IPS DF 4.7 (cell line): ENCODE measurements around the gene PLCB3.

Source experiments
- DNase-seq: peaks from one replicate; pipeline ENCODE4 v3.0.0-alpha.2; 2013; ENCODE audit warnings: low spot score; ENCODE audit errors: extremely low read depth

PLCB3 gene

DNA sequence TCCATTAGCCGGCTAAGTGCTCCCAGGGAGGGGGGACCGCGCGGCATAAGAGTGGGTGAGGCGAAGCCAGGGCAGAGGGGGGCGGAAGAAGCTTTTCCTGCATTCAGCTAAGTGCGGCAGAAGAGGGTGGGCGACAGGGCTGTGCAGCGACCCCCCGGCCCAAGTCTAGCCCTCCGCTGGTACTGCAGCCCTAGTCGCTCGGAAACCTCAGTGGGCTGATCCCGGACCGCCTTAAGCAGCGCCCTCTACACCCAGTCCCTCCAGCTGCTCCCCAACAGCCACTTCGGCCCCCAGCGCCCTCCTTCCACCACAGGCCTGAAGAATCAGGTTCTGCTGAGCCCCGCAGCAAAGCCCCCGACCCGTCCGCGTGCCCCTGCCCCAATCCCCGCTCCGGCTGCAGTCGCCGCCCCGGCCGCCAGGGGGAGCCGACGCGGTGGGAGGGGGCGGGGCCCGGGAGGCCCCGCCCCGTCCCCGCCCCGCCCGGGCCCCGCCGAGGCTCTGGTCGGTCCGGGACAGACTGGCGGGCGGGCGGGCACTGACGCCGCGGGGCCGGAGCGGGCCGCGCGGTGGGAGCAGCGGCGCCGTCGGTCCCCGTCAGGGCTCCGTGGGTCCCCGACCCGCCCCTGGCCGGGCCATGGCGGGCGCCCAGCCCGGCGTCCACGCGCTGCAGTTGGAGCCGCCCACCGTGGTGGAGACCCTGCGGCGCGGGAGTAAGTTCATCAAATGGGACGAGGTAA lies at the start of gene PLCB3:
TSS of gene PLCB3 (plus strand) at position 515 of the 737 bp plus-strand sequence. CDS start at position 635, 120 bp downstream.
- no peak for DNase-seq

DNA sequence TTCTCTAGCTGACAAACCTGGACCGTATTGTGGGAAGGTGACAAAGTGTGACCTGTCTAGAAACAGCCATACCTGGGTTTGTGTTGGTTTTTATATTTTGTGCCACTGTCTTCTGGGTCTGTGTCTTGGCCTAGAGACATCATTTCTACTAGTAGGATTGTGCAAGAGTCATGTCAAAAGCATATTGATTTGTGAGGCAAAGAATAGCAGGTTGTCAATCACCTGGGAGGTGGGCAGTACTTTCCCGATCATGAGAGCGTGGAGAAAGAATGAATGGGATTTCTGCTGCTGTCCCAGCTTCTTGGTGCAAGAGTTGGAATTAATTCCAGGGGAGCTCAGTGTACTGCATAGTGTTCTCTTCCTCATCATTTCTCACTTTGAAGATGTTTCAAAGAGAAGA lies 49.8 kb upstream of the PLCB3 start:
- no peak for DNase-seq

DNA sequence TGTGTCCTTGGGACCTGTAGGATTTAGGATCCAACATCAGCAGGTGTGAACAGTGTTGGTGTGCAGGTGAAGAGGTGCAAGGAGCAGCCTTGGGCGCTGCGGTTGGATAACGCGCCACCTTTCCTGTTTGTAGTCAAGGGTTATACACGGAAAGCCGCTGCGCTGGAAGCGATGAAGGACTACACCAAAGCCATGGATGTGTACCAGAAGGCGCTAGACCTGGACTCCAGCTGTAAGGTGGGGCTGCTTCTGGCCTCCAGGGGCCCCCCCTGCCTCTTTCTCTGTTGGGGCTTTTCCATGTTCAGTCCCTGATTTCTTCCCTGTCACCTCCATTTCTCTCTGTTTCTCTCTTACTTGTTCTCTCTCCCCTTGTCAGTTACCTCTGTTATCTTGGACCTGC lies 48.3 kb upstream of the PLCB3 start:
- no peak for DNase-seq

DNA sequence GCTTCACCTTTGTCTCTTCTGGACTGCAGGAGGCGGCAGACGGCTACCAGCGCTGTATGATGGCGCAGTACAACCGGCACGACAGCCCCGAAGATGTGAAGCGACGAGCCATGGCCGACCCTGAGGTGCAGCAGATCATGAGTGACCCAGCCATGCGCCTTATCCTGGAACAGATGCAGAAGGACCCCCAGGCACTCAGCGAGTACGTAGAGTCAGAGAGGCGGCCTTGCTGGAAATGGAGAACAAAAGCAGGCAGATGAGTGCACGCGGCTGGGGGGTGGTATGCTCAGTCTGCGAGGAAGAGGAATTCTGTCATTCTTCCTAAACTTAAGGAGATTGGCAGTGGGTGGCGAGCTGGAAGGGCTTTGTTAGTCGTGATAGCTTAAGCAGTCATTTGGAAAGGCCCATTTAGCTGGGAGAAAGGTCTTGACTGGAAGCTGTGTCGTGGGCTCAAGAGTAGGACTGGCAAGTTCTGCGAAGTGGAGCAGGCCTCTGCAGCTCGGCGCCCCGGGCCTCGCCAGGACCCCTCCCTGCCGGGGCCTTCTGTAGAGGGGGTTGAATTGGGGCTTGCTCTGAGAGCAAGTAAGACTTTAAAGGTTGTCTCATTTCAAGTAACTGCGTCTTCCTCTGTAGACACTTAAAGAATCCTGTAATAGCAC lies 47.8 kb upstream of the PLCB3 start:
- no peak for DNase-seq

DNA sequence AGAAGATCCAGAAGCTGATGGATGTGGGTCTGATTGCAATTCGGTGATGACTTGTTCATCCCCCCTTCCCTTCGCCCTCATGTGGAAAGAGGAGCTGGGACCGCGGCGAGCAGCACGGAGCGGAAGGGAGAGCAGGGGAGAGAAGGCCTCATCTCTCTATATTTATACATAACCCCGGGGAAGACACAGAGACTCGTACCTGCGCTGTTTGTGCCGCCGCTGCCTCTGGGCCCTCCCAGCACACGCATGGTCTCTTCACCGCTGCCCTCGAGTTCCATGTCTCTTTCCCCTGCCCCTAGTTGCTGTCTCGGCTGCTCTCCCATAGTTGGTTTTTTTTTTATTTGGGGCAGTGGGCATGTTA lies 47.3 kb upstream of the PLCB3 start:
- DNase-seq = no peak

DNA sequence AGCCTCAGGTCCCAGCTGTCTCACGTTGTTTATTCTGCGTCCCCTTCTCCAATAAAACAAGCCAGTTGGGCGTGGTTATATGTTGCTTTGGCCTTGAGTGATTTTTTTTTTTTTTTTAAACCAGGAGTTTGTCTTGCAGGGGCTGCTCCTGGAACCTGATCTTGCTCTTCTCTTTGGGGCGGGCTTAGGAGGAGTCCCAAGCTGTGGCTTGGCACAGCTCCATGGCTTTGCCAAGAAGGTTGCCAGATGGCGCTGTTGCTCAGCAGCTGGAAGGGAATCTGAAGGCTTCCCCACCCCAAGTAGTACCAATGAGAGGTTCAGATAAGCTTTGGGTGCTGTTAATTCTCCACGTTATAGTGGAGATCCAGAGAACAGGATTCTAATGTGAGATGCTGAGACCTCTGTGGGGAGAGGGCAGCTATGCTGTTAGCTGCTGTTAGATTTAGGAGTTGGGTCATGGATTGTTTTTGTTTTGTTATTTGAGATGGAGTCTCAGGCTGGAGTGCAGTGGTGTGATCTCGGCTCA lies 46.8 kb upstream of the PLCB3 start:
- no peak for DNase-seq

DNA sequence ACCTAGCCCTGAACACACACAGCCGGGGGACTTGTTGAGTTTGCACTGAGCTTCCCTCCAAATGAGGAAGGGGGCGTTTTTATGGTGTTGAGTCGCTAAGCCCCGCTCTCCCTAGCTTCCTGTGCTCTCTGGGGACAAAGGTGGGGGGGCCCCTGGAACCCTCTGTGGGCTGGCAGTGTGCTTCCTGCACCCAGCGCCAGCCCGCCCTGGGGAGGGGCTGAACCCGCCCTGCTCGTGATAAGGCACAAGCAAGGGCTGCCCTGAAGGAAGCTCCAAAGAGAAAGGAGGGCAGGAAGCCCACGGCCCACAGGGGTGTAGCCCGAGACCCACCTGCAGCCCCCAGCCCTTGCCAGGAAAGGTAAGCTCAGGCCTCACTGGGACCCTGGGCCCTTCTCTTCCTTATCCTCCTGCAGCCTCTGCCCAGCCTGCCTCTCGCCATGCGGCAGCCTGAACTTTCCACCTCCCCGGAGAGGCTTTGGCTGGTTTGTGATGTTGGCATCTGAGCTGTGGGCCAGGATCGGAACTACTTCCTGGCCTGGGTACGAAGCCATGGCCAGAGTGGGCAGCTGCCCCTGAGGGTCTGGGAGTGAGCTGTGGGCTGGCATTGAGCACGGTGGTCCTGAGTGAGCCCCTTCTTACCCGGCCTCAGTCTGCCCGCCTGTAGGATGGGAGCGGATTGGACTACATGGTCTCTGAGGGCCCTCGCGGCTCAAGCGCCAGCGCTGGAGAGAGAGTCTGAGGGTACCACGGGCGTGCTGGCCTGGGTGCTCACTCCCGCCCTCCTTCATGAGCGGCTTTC lies 44.7 kb upstream of the PLCB3 start, which contains the start of gene FERMT3:
TSS of gene FERMT3 (plus strand) at position 265 of the 799 bp plus-strand sequence. CDS start 644 bp downstream, outside the sequence.
- no peak for DNase-seq

DNA sequence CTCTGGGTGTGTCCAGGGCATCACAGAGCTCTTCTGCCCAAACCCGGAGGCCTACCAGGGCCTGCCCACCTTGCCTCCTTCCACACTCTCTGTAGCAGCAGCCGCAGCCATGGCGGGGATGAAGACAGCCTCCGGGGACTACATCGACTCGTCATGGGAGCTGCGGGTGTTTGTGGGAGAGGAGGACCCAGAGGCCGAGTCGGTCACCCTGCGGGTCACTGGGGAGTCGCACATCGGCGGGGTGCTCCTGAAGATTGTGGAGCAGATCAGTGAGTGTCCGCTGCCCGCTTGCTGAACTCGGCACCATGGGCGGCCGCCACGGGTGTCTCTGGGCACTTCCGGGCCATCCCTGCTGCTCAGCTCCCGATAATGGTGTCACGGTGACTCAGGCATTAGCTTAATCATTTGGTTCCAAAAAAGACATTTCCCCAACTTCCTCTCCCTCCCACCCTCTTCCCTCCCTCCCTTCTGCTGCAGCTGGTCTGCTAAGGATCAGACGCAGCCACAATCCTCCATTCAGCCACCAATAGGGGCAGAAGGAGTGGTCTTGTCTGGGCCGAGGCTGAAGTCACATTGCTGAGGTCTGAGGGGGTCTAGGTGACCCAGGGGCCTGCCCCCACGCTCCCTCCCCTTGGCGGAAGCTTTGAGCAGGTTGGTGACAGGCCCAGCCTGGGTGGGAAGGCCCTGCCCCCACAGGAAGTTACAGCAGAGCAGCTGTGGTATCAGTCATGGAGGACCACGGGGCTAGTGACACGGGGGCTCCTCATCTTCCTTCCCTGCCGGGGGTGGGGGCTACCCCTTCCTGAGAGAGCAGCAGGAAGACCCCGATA lies 43.9 kb upstream of the PLCB3 start:
- DNase-seq = no peak

DNA sequence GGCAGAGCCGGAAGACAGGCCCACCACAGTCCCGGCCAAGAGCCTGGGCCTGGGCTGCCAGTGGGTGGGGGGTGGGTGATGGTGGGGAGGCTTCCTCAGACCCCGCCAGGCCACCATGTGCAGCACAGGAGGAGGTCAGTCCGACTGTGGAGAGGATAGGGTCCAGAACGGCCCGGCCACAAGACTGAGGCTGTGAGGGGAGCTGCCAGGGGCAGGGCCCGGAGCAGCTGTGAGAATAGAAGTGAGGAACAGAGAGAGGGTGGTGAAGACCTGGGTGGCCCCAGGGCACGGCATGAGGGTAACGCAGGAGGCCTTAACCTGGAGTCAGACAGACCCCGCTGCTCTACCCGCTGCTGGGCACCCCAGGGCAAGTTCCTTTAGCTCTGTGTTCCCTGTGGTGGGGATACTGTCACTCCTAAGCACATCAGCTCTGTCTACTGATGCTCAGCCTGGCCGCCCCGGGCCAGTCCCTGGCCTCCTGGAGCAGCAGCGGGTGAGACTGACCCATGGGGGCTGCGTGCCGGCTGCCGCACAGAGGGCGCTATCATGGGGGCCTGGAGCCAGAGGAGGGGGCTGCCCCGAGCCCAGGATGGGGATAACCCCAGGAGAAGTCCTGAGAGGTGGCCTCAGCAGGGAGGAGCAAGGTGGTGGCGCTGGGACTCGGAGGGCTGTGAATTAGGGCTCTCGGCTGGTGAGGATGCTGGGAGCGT lies 43.1 kb upstream of the PLCB3 start:
- no peak for DNase-seq

DNA sequence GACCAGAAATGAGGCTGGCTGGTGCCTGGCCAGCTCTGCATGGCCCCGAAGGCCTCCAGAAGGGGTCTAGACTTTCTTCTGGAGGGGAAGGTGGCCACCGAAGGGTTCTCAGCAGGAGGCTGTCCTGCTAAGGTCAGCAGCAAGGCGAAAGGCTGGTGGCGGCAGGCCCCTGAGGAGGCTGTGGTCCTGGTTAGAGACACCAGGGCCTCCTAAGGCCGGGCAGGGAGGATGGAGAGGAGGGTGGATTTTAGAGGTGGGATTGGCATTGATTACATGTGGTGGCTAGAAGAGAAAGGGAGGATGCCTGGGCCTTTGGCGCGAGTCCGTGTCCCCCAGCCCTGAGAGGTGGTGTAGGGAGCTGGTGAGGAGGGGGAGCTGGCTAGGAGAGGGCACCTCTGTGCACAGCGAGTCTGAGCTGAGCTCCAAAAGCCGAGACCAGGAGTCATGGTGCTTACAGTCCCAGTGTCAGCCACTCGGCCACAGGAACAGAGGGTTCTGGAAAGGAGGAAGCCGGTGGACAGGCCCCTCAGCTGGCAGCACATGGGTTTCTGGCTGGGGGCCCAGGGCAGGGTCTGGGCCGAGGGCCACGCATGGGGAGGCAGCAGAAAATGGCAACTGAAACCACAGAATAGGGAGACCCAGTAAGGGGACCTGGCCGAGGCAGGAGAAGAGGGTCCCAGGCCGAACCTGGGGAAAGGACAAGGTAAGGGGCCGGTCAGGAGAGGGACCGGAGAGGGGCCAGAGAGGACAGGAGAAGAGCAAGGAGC lies 42.4 kb upstream of the PLCB3 start:
- no peak for DNase-seq

DNA sequence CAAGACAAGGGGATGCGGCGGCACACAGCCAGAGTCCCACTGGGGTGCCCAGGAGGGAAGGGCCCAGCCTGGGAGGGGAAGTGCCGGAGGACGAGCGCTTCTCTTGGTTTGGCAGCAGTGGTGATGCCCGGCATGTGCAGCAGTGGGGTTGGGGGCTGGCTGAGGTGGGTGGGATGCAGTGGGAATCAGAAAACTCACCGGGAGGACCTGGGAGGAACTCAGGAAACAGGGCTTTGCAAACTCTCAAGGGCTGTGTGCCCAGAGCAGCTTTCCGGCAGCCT lies 41.8 kb upstream of the PLCB3 start:
- no peak for DNase-seq

DNA sequence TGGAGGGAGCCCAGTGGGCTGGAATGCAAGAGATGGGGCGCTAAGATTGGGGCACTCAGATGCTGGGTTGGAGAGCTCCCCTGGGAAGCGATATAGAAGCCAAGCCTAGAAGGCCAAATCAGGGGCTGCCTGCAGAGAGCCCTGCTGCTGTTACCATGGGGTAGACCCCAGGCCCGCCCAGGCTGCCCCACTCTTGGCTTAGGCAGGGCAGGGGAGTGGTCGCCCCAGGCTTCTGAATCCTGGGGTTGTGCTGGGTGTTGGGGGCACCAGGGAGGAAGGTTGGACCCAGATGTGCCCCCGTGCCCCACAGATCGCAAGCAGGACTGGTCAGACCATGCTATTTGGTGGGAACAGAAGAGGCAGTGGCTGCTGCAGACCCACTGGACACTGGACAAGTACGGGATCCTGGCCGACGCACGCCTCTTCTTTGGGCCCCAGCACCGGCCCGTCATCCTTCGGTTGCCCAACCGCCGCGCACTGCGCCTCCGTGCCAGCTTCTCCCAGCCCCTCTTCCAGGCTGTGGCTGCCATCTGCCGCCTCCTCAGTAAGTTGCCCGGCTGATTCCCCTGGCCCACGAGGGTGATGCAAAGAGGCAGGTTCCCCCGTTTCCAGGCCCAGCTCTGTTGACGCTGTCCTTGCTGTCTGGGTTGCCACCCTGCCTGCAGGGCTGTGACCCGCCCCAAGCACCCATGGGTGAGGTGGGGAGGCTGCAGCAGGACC lies 40.9 kb upstream of the PLCB3 start:
- no peak for DNase-seq

DNA sequence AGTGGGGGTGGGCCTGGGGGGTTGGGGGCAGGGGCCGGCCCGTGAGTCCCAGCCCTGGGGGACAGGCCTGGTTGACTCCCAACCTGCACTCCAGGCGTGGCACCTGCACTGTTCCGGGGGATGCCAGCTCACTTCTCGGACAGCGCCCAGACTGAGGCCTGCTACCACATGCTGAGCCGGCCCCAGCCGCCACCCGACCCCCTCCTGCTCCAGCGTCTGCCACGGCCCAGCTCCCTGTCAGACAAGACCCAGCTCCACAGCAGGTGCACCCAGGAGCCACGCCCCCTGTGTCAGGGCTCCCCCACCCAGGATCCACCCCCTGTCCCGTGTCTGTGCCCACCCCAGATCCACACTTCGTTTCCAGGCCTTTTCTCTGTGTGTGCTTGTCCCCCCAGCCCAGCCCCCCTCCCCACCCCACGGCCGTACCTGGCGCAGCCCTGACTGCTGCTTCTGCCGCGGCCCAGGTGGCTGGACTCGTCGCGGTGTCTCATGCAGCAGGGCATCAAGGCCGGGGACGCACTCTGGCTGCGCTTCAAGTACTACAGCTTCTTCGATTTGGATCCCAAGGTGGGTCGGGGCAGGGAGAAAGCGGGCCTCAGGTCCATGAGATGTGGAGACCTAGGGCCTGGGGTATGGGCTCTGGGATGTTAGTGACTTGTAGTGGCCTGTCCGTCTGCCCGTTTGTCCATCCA lies 40.0 kb upstream of the PLCB3 start:
- no peak for DNase-seq

DNA sequence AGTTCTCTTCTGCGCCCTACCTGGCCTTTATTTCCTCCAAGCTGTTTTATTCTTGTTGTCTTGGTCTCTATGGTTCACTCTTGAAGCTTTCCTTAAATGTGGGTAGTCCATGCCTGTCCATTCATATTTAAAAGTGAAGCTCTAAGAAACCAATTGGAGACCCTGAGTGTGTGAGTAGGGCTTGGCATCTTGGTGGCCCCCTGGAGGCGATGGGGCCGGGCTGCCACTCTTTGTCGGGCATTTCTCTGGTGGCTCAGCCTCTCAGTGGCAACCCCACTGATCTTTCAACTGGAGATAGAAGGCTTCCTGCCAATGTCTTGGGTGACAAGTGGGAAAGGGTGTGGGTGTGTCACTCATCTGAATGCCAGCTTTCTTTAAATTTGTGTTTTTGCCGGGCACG lies 34.5 kb upstream of the PLCB3 start:
- no peak for DNase-seq

DNA sequence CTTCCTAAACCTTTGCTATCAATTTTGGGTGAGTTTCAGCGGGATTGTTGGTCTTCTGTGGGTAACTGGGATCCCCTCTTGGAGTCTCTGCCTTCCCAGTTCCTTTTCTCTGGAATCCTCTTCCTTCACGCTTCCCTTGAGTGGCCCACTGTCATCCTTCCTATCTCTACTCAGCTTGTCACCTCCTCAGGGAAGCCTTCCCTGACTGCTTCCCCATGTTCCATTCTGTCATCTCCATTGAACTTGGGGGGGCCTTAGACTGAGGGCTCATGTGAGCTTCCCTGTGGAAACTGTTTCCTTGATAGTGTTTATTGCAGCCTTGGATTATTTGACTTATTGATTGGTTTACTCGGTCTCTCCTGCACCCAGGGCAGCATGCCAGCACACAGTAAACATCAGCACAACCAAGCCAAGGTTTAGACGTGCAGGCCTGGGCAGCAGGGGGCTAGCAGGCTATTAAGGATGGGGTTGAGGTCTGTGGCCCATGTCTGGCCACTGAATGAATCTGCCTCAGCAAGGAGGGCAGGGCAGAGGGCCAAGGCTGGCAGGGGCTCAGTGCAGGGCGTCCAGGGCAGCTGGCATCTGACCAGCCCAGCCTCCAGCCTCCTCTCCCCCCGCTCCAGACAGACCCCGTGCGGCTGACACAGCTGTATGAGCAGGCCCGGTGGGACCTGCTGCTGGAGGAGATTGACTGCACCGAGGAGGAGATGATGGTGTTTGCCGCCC lies 32.5 kb upstream of the PLCB3 start:
- DNase-seq = no peak

DNA sequence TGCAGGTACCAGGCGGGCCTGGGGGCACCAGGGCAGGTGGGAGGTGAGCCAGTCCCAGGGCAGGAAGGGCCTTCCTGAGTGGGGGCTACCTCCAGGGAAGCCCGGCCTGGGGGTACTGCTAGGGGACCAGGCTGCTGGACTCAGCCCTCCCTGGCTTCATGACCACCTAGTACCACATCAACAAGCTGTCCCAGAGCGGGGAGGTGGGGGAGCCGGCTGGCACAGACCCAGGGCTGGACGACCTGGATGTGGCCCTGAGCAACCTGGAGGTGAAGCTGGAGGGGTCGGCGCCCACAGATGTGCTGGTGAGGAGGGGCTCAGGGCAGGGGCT lies 32.0 kb upstream of the PLCB3 start:
- DNase-seq = no peak

DNA sequence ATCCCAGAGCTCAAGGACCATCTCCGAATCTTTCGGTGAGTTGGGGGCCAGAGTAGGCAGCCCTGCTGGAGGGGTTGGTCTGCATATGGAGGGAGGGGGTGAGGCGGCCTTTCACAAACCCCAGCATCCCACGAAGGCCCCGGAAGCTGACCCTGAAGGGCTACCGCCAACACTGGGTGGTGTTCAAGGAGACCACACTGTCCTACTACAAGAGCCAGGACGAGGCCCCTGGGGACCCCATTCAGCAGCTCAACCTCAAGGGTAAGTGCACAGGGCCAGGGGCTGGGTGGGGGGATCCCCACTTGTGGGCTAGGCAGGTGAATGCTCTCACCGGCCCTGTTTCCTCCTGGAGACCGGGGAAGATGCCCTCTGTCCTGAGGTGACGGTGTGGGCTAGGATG lies 31.6 kb upstream of the PLCB3 start:
- DNase-seq = no peak

DNA sequence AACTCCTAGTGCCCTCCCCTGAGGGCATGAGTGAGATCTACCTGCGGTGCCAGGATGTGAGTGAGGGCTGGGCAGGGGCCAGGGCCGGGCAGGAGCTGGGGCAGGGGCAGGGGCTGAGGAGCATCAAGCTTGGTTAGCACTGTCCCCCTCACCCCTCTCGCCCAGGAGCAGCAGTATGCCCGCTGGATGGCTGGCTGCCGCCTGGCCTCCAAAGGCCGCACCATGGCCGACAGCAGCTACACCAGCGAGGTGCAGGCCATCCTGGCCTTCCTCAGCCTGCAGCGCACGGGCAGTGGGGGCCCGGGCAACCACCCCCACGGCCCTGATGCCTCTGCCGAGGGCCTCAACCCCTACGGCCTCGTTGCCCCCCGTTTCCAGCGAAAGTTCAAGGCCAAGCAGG lies 31.1 kb upstream of the PLCB3 start:
- no peak for DNase-seq
